Smooth muscle cell (in vitro differentiated cells): ENCODE data around the gene THY1. TPM values are rescaled to one million over a fixed set of nuclear protein-coding genes. Genes with fewer than 3 reads are reported as not detected.

ENCODE experiments used
- DNase-seq: peaks from one replicate; lab custom pipeline; 2025; ENCODE audit not compliant: unreplicated experiment; lab: John Stamatoyannopoulos, UW
- H2AFZ ChIP-seq: fragments of 200-600 bp; sonication (generic); 2 replicates; pipeline ENCODE4 v1.6.0; 2016; ENCODE audit warnings: antibody characterized with exemption, low read depth, mild to moderate bottlenecking
- H3F3A ChIP-seq: fragments of 200-600 bp; sonication (generic); 2 replicates; pipeline ENCODE4 v1.6.0; 2017; ENCODE audit warnings: antibody characterized with exemption, low read depth
- H3K27ac ChIP-seq: fragments of 200-600 bp; sonication (generic); 2 replicates; pipeline ENCODE4 v1.5.1; 2016; ENCODE audit warnings: low read depth, mild to moderate bottlenecking
- H3K27me3 ChIP-seq: fragments of 200-600 bp; sonication (generic); 2 replicates; pipeline ENCODE4 v1.6.1; 2016; ENCODE audit warnings: low read depth, mild to moderate bottlenecking
- H3K36me3 ChIP-seq: fragments of 200-600 bp; sonication (generic); 2 replicates; pipeline ENCODE4 v1.5.1; 2016; ENCODE audit warnings: low read depth
- H3K4me1 ChIP-seq: fragments of 200-600 bp; sonication (generic); 2 replicates; pipeline ENCODE4 v1.5.1; 2016; ENCODE audit warnings: low read depth
- H3K4me2 ChIP-seq: fragments of 200-600 bp; sonication (generic); 2 replicates; pipeline ENCODE4 v1.6.0; 2016; ENCODE audit warnings: mild to moderate bottlenecking
- H3K4me3 ChIP-seq: fragments of 200-600 bp; sonication (generic); 2 replicates; pipeline ENCODE4 v1.5.1; 2016; ENCODE audit warnings: mild to moderate bottlenecking
- H3K79me2 ChIP-seq: fragments of 200-600 bp; sonication (generic); 2 replicates; pipeline ENCODE4 v1.6.0; 2016; ENCODE audit warnings: low read depth, mild to moderate bottlenecking
- H3K9ac ChIP-seq: fragments of 200-600 bp; sonication (generic); 2 replicates; pipeline ENCODE4 v1.6.0; 2016; ENCODE audit warnings: low read depth
- H3K9me3 ChIP-seq: fragments of 200-600 bp; sonication (generic); replicated peaks from 2 replicates; pipeline ENCODE4 v1.5.1; 2016; ENCODE audit warnings: low read depth
- H4K20me1 ChIP-seq: fragments of 200-600 bp; sonication (generic); 2 replicates; pipeline ENCODE4 v1.6.0; 2016; ENCODE audit warnings: low read depth
- WGBS: methylation state at CpG from one replicate; pipeline ENCODE4 v1.1.7; 2016; ENCODE audit warnings: low lambda C conversion rate; 5-methylcytosine and 5-hydroxymethylcytosine counted together
- polyA plus RNA-seq: library from polyadenylated mRNA; unstranded; fragments of >200 nt; fragmentation: Nextera tagmentation; extraction: Ambion mirVana; gene quantifications from 2 replicates; pipeline ENCODE4 v1.2.1, GENCODE V29; 2016
- total RNA-seq: library from RNA; depleted of rRNA; stranded (reverse); fragments of >200 nt; gene quantifications from 2 replicates; pipeline ENCODE4 v1.2.3, GENCODE V29; 2014
- TF ChIP-seq, protein P1 (sequence below): fragments of 200-600 bp; sonication (generic); IDR thresholded peaks from 2 replicates; pipeline ENCODE4 v1.5.1; 2017; ENCODE audit warnings: borderline replicate concordance, mild to moderate bottlenecking, antibody characterized with exemption; ENCODE audit not compliant: insufficient read depth, poor library complexity, severe bottlenecking

THY1 gene
- total and polyA plus RNA-seq, 2 experiments from 2014 or later = 297 to 614 TPM

GRCh38 chr11:119404872-119405271, 18.1 kb downstream of the THY1 start:
- H3F3A ChIP-seq = no peaks in the 10 kb centered on the region
- H3K27me3 ChIP-seq = no peaks in the 10 kb centered on the region
- H2AFZ ChIP-seq = no peak overlapping the region
- DNase-seq = no peak
- H3K4me1 ChIP-seq = no peaks in the 10 kb centered on the region
- H3K4me2 ChIP-seq = no peak overlapping the region
- H4K20me1 ChIP-seq = no peaks in the 10 kb centered on the region
- 83% methylated on average over 2 of the region's 2 CpGs for WGBS
- H3K27ac ChIP-seq = no peak overlapping the region
- no peaks in the 10 kb centered on the region for H3K79me2 ChIP-seq
- H3K4me3 ChIP-seq = no peak overlapping the region
- TF ChIP-seq, protein P1, sequence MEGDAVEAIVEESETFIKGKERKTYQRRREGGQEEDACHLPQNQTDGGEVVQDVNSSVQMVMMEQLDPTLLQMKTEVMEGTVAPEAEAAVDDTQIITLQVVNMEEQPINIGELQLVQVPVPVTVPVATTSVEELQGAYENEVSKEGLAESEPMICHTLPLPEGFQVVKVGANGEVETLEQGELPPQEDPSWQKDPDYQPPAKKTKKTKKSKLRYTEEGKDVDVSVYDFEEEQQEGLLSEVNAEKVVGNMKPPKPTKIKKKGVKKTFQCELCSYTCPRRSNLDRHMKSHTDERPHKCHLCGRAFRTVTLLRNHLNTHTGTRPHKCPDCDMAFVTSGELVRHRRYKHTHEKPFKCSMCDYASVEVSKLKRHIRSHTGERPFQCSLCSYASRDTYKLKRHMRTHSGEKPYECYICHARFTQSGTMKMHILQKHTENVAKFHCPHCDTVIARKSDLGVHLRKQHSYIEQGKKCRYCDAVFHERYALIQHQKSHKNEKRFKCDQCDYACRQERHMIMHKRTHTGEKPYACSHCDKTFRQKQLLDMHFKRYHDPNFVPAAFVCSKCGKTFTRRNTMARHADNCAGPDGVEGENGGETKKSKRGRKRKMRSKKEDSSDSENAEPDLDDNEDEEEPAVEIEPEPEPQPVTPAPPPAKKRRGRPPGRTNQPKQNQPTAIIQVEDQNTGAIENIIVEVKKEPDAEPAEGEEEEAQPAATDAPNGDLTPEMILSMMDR = no peak
- no peak overlapping the region for H3K9ac ChIP-seq
- peaks cover 5% of the 10 kb centered on the region for H3K36me3 ChIP-seq
- H3K9me3 ChIP-seq = no peaks in the 10 kb centered on the region

DNA sequence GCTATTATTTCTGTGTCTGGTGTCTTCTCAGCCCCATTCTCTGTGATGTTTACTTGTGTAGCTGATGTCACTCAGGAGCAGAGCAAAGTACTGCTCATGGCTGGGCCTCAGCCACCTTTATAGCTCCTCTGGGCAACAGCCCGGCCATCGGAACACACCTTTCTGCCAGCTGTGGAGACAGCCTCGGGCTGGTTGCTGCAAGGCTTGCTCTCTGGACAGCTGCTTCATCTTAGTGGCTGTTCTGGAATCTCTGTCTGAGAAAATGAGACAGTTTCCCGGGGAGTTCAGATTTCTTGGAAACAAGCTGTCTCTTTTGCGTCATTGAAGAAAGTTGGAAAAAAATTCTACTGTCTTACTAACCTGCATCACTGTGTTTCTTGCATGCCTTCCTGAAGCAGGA, 20.0 kb downstream of the THY1 start:
- H3K9me3 ChIP-seq = peaks cover 7% of the 10 kb centered on the region
- TF ChIP-seq, protein P1 = no peak
- H3K79me2 ChIP-seq = no peaks in the 10 kb centered on the region
- H3K4me3 ChIP-seq = no peak overlapping the region
- no peak for DNase-seq
- H2AFZ ChIP-seq = no peak overlapping the region
- peaks cover 5% of the 10 kb centered on the region for H3K36me3 ChIP-seq
- no peaks in the 10 kb centered on the region for H3F3A ChIP-seq
- H3K27me3 ChIP-seq = no peaks in the 10 kb centered on the region
- no peaks in the 10 kb centered on the region for H4K20me1 ChIP-seq
- H3K4me1 ChIP-seq = no peaks in the 10 kb centered on the region
- 86% methylated on average over 5 of the region's 5 CpGs for WGBS
- H3K4me2 ChIP-seq = no peak overlapping the region
- no peak overlapping the region for H3K27ac ChIP-seq
- no peak overlapping the region for H3K9ac ChIP-seq

GRCh38 chr11:119402470-119402869, 20.5 kb downstream of the THY1 start:
- H2AFZ ChIP-seq = no peak overlapping the region
- no peak overlapping the region for H3K27ac ChIP-seq
- no peak overlapping the region for H3K9ac ChIP-seq
- H3K4me1 ChIP-seq = no peaks in the 10 kb centered on the region
- no peaks in the 10 kb centered on the region for H3F3A ChIP-seq
- WGBS = 94% methylated on average over 8 of the region's 8 CpGs
- peaks cover 7% of the 10 kb centered on the region for H3K9me3 ChIP-seq
- no peaks in the 10 kb centered on the region for H3K27me3 ChIP-seq
- no peak overlapping the region for H3K4me3 ChIP-seq
- DNase-seq = no peak
- H3K4me2 ChIP-seq = no peak overlapping the region
- no peaks in the 10 kb centered on the region for H3K79me2 ChIP-seq
- H3K36me3 ChIP-seq = peaks cover 5% of the 10 kb centered on the region
- TF ChIP-seq, protein P1 = no peak
- H4K20me1 ChIP-seq = no peaks in the 10 kb centered on the region

DNA sequence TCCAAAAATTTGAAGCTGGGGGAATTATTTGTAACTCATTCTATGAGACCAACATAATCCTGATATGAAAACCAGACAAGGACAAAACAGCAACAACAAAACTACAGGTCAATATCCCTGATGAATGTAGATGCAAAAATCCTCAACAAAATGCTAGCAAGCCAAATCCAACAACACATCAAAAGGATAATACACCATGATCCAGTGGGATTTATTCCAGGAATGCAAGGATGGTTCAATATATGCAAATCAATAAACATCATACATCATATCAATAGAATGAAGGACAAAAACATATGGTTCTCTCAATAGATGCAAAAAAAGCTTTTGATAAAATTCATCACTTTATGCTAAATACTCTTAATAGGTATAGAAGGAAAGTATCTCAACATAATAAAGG, 22.1 kb downstream of the THY1 start:
- no peaks in the 10 kb centered on the region for H4K20me1 ChIP-seq
- H3K27me3 ChIP-seq = no peaks in the 10 kb centered on the region
- no peaks in the 10 kb centered on the region for H3K79me2 ChIP-seq
- TF ChIP-seq, protein P1 = no peak
- H3K27ac ChIP-seq = no peak overlapping the region
- no peak overlapping the region for H2AFZ ChIP-seq
- H3K36me3 ChIP-seq = peaks cover 5% of the 10 kb centered on the region
- H3K4me2 ChIP-seq = no peak overlapping the region
- no peak overlapping the region for H3K9ac ChIP-seq
- DNase-seq = no peak
- no peak overlapping the region for H3K4me3 ChIP-seq
- H3K9me3 ChIP-seq = peaks cover 7% of the 10 kb centered on the region
- no peaks in the 10 kb centered on the region for H3K4me1 ChIP-seq
- no peaks in the 10 kb centered on the region for H3F3A ChIP-seq
